ENCODE results near the gene ISM1. TPM values are rescaled to one million over a fixed set of nuclear protein-coding genes. Genes with fewer than 3 reads are reported as not detected.

ISM1 gene
- total RNA-seq, 4 donors from 2014 or later: 0.70 to 3.3 (median 1.7) TPM

DNA sequence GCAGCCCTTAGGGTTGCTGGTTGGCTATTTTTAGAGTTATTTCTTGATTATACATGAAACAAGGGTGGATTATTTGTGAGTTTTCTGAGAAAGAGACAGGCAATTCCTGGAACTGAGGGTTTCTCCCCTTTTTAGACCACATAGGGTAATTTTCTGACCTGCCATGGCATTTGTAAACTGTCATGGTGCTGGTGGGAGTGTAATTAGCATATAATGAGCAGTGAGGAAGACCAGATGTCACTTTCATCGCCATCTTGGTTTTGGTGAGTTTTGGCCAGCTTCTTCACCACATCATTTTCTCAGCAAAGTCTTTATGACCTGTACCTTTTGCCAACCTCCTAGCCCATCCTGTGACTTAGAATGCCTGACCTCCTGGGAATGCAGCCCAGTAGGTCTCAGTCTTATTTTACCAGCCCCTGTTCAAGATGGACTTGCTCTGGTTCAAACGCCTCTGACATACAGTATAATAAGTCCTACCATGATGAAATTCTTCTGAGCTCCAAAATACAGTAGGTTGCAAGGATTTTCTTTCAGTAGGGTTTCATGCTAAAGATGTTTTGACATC lies 117.1 kb downstream of the ISM1 start:
- no peaks in the 10 kb centered on the region for H3K9me3 ChIP-seq
- H3K27ac ChIP-seq: no peak overlapping the region
- no peak for DNase-seq
- no peaks in the 10 kb centered on the region for H3K4me1 ChIP-seq
- no peak overlapping the region for H3K4me3 ChIP-seq
- H3K27me3 ChIP-seq: no peaks in the 10 kb centered on the region
- TF ChIP-seq POLR2A (IDR thresholded peaks at IDR 0.05): no peak
- TF ChIP-seq, protein P1, sequence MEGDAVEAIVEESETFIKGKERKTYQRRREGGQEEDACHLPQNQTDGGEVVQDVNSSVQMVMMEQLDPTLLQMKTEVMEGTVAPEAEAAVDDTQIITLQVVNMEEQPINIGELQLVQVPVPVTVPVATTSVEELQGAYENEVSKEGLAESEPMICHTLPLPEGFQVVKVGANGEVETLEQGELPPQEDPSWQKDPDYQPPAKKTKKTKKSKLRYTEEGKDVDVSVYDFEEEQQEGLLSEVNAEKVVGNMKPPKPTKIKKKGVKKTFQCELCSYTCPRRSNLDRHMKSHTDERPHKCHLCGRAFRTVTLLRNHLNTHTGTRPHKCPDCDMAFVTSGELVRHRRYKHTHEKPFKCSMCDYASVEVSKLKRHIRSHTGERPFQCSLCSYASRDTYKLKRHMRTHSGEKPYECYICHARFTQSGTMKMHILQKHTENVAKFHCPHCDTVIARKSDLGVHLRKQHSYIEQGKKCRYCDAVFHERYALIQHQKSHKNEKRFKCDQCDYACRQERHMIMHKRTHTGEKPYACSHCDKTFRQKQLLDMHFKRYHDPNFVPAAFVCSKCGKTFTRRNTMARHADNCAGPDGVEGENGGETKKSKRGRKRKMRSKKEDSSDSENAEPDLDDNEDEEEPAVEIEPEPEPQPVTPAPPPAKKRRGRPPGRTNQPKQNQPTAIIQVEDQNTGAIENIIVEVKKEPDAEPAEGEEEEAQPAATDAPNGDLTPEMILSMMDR (IDR thresholded peaks at IDR 0.05): no peak
- no peaks in the 10 kb centered on the region for H3K36me3 ChIP-seq

DNA sequence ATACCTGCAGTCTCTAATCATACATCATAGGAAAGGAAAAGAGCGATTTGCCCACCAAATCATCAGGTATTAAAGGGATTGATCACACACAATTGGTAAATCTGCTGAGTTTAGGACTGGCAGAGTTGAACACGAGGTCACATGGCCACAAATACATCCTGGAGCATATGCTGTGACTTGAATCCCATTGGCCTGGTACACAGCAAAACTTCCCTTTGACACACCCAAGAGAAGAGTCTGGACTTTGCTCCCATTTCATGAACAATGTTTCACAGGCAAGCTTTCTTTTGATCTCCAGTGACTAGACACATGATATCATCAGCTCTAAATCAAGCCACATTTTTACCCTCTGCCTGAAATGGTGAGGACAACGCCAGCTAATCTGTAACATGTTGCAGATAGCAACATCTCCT lies 117.9 kb downstream of the ISM1 start:
- Histone ChIP-seq H3K36me3 (no peaks in the 10 kb centered on the region), H3K4me3 (no peak overlapping the region), H3K9me3 (no peaks in the 10 kb centered on the region), H3K27ac (no peak overlapping the region), H3K27me3 (no peaks in the 10 kb centered on the region), H3K4me1 (no peaks in the 10 kb centered on the region)
- no peak for DNase-seq
- TF ChIP-seq POLR2A (IDR thresholded peaks at IDR 0.05): no peak
- TF ChIP-seq, protein P1 (IDR thresholded peaks at IDR 0.05): no peak

DNA sequence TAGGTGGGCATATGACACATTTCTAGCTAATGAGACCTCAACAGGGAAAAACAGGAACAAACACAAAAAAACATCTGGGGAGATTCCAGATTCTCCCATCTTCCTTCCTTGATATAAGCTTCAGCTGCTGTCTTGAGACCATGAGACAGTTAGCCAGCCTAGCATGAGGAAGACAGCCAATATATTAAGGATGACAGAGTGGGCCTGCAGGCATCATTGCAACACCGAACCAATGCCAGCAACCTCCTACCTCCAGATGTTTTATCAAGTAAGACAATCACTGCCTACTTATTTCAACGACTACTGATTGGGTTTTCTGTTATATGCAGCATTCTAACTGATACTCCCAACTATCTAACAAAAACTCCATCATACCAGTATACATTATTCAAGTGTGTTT lies 119.0 kb downstream of the ISM1 start:
- no peaks in the 10 kb centered on the region for H3K36me3 ChIP-seq
- TF ChIP-seq, protein P1 (IDR thresholded peaks at IDR 0.05): no peak
- no peaks in the 10 kb centered on the region for H3K4me1 ChIP-seq
- no peaks in the 10 kb centered on the region for H3K27me3 ChIP-seq
- DNase-seq: no peak
- no peak overlapping the region for H3K4me3 ChIP-seq
- no peaks in the 10 kb centered on the region for H3K9me3 ChIP-seq
- no peak overlapping the region for H3K27ac ChIP-seq

DNA sequence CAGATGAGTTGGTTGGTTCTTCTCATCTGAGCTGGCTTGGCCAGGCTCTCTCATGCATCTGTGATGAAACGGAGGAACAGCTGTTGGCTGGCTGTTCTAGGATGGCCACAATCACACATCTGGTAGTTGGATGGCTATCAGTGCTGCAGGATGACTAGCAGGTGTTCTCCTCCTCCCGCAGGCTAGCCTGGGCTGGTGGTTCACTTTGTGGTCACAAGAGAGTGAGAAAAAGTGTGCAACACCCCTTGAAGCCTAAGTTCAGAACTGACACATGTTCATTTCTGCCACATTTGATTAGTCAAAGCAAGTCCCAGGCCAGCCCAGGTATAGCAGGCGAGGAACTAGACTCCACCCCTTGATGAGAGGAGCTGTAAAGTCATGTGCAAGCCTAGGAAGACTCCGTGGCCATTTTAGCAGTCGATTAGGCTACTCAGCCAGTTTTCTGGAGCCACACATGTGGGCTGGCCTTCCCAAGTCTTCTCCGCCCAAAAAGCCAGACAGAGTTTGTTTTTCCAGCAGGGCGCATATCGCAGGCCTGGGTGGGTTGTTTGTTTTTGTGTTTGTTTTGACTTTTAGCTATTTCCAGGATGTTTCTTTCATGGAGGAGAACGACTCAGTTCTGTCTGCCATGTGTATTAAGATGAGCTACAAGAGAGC lies 120.8 kb downstream of the ISM1 start:
- TF ChIP-seq, protein P1 (IDR thresholded peaks at IDR 0.05): no peak
- no peak for TF ChIP-seq POLR2A (IDR thresholded peaks at IDR 0.05)
- Histone ChIP-seq H3K9me3 (no peaks in the 10 kb centered on the region), H3K27ac (no peak overlapping the region)

DNA sequence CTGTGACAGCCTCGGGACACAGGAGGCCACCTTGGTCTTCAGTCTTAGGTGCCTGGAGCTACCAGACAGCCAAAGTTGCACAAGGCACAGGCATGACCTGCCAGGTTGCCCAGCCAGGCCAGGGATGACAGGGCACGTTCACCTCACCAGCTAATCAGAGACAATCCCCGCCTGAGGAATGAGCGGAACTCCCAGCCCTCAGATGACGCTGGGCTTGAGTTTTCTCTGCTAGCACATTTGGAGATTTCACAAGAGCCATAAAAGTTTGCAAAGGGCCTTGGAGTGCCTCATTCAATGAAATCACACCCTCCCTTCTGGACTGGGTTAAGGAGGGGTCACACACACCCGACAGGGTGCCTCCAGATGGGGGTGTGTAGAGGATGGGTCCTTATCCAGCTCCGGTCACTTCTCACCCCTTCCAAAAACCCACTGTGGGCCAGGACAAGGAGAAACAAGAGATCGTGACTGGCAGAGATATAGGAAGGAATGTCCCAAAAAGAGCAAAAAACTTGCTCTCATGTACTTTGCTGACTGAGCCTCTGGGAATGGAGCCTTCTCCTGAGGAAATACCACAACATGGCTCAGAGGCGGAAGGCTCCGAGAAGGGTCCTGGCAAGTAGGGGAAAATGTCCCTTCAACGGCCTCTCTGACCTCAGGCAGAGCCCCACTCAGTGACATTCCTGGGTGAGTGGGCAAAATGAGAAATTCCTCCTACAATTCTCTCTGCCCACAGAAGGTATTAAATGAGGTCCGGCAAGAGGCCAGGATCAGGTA lies 121.6 kb downstream of the ISM1 start:
- no peaks in the 10 kb centered on the region for H3K27me3 ChIP-seq
- H3K4me3 ChIP-seq: no peak overlapping the region
- TF ChIP-seq, protein P1 (IDR thresholded peaks at IDR 0.05): no peak
- no peak for TF ChIP-seq POLR2A (IDR thresholded peaks at IDR 0.05)
- H3K9me3 ChIP-seq: no peaks in the 10 kb centered on the region
- no peak overlapping the region for H3K27ac ChIP-seq
- no peaks in the 10 kb centered on the region for H3K4me1 ChIP-seq
- no peaks in the 10 kb centered on the region for H3K36me3 ChIP-seq
- no peak for DNase-seq

More for the DNA sequence above, 120.8 kb downstream of the ISM1 start:
- DNase-seq: no peak
- Histone ChIP-seq H3K27me3 (no peaks in the 10 kb centered on the region), H3K4me3 (no peak overlapping the region), H3K4me1 (no peaks in the 10 kb centered on the region), H3K36me3 (no peaks in the 10 kb centered on the region)
